CD14-positive monocyte (primary cell): ENCODE results near the gene NIN. TPM values are rescaled to one million over a fixed set of nuclear protein-coding genes. Genes with fewer than 3 reads are reported as not detected.
"Not testable (repeated sequence)": the region's sequence is repeated elsewhere in the genome, so short reads cannot be mapped to it uniquely, and the experiment has no call there.

Source experiments
- DNase-seq, 3 donors: peaks; one replicate each; pipeline ENCODE4 v3.0.0-alpha.2; 2011 to 2022
- H2AFZ ChIP-seq: 2 replicates; pipeline ENCODE4 v1.6.0; 2012; ENCODE audit warnings: mild to moderate bottlenecking, low read depth, low read length, inconsistent platforms; ENCODE audit not compliant: insufficient read depth, poor library complexity, severe bottlenecking
- H3K27ac ChIP-seq, 2 donors: 1 replicate in 1 of 2; 2 replicates in 1 of 2; pipeline ENCODE4 v1.5.1; 2012 to 2013; ENCODE audit warnings: low read length in 2 of 2, control low read depth in 1 of 2, inconsistent platforms in 1 of 2, low read depth in 1 of 2, mild to moderate bottlenecking in 1 of 2
- H3K27me3 ChIP-seq, 2 donors: one replicate each; pipeline versions ENCODE4 v1.6.0 to v1.6.1; 2011 to 2013; ENCODE audit warnings: low read length in 2 of 2; ENCODE audit not compliant: control insufficient read depth in 2 of 2, insufficient read depth in 2 of 2
- H3K36me3 ChIP-seq, 2 donors: replicated peaks in 1 of 2; 1 replicate in 1 of 2; 2 replicates in 1 of 2; pipeline versions ENCODE4 v1.5.1 to v1.6.1; 2012 to 2013; ENCODE audit warnings: low read length in 2 of 2, control low read depth in 1 of 2, inconsistent platforms in 1 of 2, mild to moderate bottlenecking in 1 of 2; ENCODE audit not compliant: insufficient read depth in 2 of 2, control insufficient read depth in 1 of 2
- H3K4me1 ChIP-seq, 2 donors: 1 replicate in 1 of 2; 2 replicates in 1 of 2; pipeline versions ENCODE4 v1.5.1 to v1.6.1; 2012 to 2013; ENCODE audit warnings: low read length in 2 of 2, control low read depth in 1 of 2, inconsistent platforms in 1 of 2, mild to moderate bottlenecking in 1 of 2, moderate library complexity in 1 of 2; ENCODE audit not compliant: insufficient read depth in 2 of 2, control insufficient read depth in 1 of 2
- H3K4me2 ChIP-seq: replicated peaks from 2 replicates; pipeline ENCODE3; 2012; ENCODE audit warnings: low read length, moderate library complexity, mild to moderate bottlenecking; ENCODE audit not compliant: poor library complexity, severe bottlenecking; ENCODE audit errors: extremely low read depth
- H3K4me3 ChIP-seq, 3 experiments: fragments of 200-600 bp in 1 of 3; sonication (generic) in 1 of 3; replicated peaks in 1 of 3; 1 replicate in 2 of 3; 2 replicates in 1 of 3; pipeline ENCODE4 v1.5.1; 2011 to 2013; ENCODE audit warnings: low read length in 3 of 3, mild to moderate bottlenecking in 3 of 3, control low read depth in 2 of 3, low read depth in 2 of 3, inconsistent platforms in 1 of 3, moderate library complexity in 1 of 3
- H3K79me2 ChIP-seq: 2 replicates; pipeline ENCODE4 v1.6.0; 2012; ENCODE audit warnings: mild to moderate bottlenecking, control low read depth, inconsistent platforms, low read length, moderate library complexity; ENCODE audit not compliant: insufficient read depth
- H3K9ac ChIP-seq: 2 replicates; pipeline ENCODE4 v1.6.0; 2017; ENCODE audit warnings: low read length, mild to moderate bottlenecking; ENCODE audit not compliant: insufficient read depth, poor library complexity, severe bottlenecking
- H3K9me3 ChIP-seq, 2 donors: replicated peaks in 1 of 2; 1 replicate in 1 of 2; 2 replicates in 1 of 2; pipeline versions ENCODE4 v1.5.1 to v1.6.1; 2012 to 2013; ENCODE audit warnings: low read length in 2 of 2, control low read depth in 1 of 2; ENCODE audit not compliant: control insufficient read depth in 1 of 2, insufficient read depth in 1 of 2
- H4K20me1 ChIP-seq: 2 replicates; pipeline ENCODE4 v1.6.0; 2012; ENCODE audit warnings: mild to moderate bottlenecking, low read length, control low read depth, moderate library complexity; ENCODE audit not compliant: insufficient read depth
- H3K27ac Mint-ChIP-seq, 7 donors: one replicate each; pipeline ENCODE4 v1.8.0; 2020; ENCODE audit warnings: mild to moderate bottlenecking in 7 of 7, mixed read lengths in 7 of 7, moderate library complexity in 6 of 7, inconsistent platforms in 2 of 7
- H3K27me3 Mint-ChIP-seq, 3 donors: one replicate each; pipeline ENCODE4 v1.8.0; 2021 to 2022; ENCODE audit warnings: low read depth in 3 of 3, mild to moderate bottlenecking in 3 of 3, mixed read lengths in 3 of 3, moderate library complexity in 3 of 3, inconsistent platforms in 1 of 3
- H3K36me3 Mint-ChIP-seq, 2 donors: one replicate each; pipeline ENCODE4 v1.8.0; 2020; ENCODE audit warnings: mixed read lengths in 2 of 2, inconsistent platforms in 1 of 2, mild to moderate bottlenecking in 1 of 2
- H3K4me1 Mint-ChIP-seq: one replicate; pipeline ENCODE4 v1.8.0; 2020; ENCODE audit warnings: mild to moderate bottlenecking, mixed read lengths
- H3K4me3 Mint-ChIP-seq, 2 donors: one replicate each; pipeline ENCODE4 v1.8.0; 2020; ENCODE audit warnings: mild to moderate bottlenecking in 2 of 2, mixed read lengths in 2 of 2, moderate library complexity in 1 of 2
- H3K9me3 Mint-ChIP-seq, 7 donors: one replicate each; pipeline ENCODE4 v1.8.0; 2020 to 2022; ENCODE audit warnings: mixed read lengths in 7 of 7, mild to moderate bottlenecking in 6 of 7, moderate library complexity in 6 of 7, inconsistent platforms in 2 of 7
- CTCF ChIP-seq: fragments of 200-600 bp; IDR thresholded peaks from one replicate; pipeline ENCODE4 v1.8.0; 2022; ENCODE audit warnings: antibody characterized with exemption, mild to moderate bottlenecking
- WGBS: methylation state at CpG from one replicate; pipeline ENCODE4 v1.1.5; 2013; ENCODE audit warnings: missing lambda C conversion rate; ENCODE audit not compliant: insufficient coverage; 5-methylcytosine and 5-hydroxymethylcytosine counted together
- intact Hi-C, 2 donors: fragments of 100-400 bp; cut with micrococcal nuclease; formaldehyde crosslinking; loops; one replicate each; pipeline versions ENCODE4 v1.15.0 to v1.15.1; 2023
- polyA plus RNA-seq, 3 donors: library from polyadenylated mRNA; depleted of rRNA in 1 of 3; unstranded in 2 of 3; stranded (reverse) in 1 of 3; fragments of 300-500 nt in 2 of 3; fragments of >200 nt in 1 of 3; fragmentation: Illumina TruSeq in 2 of 3; gene quantifications; 1 replicate in 2 of 3; 2 replicates in 1 of 3; pipeline ENCODE4 v1.2.3, GENCODE V29; 2012 to 2021

NIN gene
- polyA plus RNA-seq, 3 donors, result 15.3 to 29.1 (median 26.5) TPM

DNA sequence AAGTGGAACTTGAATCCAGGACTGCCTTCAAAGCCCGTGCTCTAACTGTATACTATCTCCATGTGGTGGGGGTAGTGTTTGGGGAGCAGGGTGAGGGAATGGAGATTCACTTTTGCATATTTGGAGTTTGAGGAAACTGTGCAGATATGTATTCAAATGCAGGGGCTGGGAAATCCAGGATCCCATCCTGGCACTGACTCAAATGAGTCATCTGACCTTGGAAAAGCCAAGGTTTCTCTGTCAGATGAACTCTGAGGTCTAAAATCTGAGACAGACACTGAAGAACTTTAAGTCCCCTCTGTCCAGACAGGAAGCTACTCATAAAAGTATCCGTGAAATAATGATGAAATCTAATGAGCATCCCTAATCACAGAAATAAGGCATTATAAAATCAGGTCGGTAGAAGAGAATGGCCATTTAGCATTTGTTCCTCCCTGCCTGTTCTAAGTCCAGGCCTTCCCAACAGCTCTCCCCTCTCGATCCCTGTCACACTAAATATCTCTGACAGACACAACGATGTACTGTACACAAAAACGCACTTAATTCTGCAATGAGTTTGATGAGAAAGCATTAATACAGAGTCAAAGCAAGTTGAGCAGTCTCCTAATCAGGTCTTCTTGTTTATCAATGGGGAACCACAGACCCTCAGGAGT lies 14.4 kb downstream of the NIN start:
- H3K27ac Mint-ChIP-seq, result peak overlapping the region in 6 of 7 donors; percentile 7 to 90 (median 64)
- Histone ChIP-seq H3K27me3 (no peaks in the 10 kb centered on the region), H3K36me3 (peaks cover 2 to 15% of the 10 kb centered on the region in 2 donors), H3K79me2 (peaks cover 89% of the 10 kb centered on the region), H3K9ac (no peak overlapping the region), H3K27ac (peak overlapping the region in 1 of 2 donors; percentile 39), H2AFZ (no peak overlapping the region), H3K9me3 (no peaks in the 10 kb centered on the region), H4K20me1 (peaks cover 10% of the 10 kb centered on the region), H3K4me1 (peaks cover 62 to 80% of the 10 kb centered on the region in 2 donors), H3K4me2 (no peak overlapping the region), H3K4me3 (no peak overlapping the region)
- no peak for TF ChIP-seq CTCF
- WGBS, result 52% methylated on average over 3 of the region's 6 CpGs
- peaks cover 72% of the 10 kb centered on the region for H3K4me1 Mint-ChIP-seq
- no peaks in the 10 kb centered on the region for H3K27me3 Mint-ChIP-seq
- H3K4me3 Mint-ChIP-seq, result no peak overlapping the region
- peak in 2 of 3 donors; percentile 20 to 64 for DNase-seq
- peaks cover 30 to 33% of the 10 kb centered on the region in 2 donors for H3K36me3 Mint-ChIP-seq
- intact Hi-C loops, result loop anchor here in 1 of 2 donors (10.0 kb wide), 1 partner anchor 108 kb away; no protein-coding TSS in a partner anchor
- H3K9me3 Mint-ChIP-seq, result peaks cover 0 to 6% (median 0%) of the 10 kb centered on the region in 7 donors

- H3K4me1 ChIP-seq, result peaks cover 59 to 78% of the 10 kb centered on the region in 2 donors
- not testable (repeated sequence) for H3K9me3 ChIP-seq, H3K9me3 Mint-ChIP-seq, H3K27me3 Mint-ChIP-seq, H3K4me2 ChIP-seq, H3K27me3 ChIP-seq, H3K4me3 Mint-ChIP-seq, H3K9ac ChIP-seq, H3K4me3 ChIP-seq, DNase-seq, H2AFZ ChIP-seq
- peaks cover 2 to 14% of the 10 kb centered on the region in 2 donors for H3K36me3 ChIP-seq
- Mint-ChIP-seq H3K36me3 (peaks cover 26 to 35% of the 10 kb centered on the region in 2 donors), H3K27ac (peak overlapping the region in 2 of 7 donors; percentile 89 to 94), H3K4me1 (peaks cover 66% of the 10 kb centered on the region)
- intact Hi-C loops, result loop anchor here in 1 of 2 donors (10.0 kb wide), 1 partner anchor 109 kb away; no protein-coding TSS in a partner anchor
- peak overlapping the region in 1 of 2 donors; percentile 39 for H3K27ac ChIP-seq
- peaks cover 10% of the 10 kb centered on the region for H4K20me1 ChIP-seq
- peaks cover 92% of the 10 kb centered on the region for H3K79me2 ChIP-seq
- 97% methylated on average over 3 of the region's 5 CpGs for WGBS
Observed at GRCh38 chr14:50815526-50815925, 15.4 kb downstream of the NIN start.

- H3K9me3 Mint-ChIP-seq, H3K27me3 Mint-ChIP-seq, H3K36me3 ChIP-seq, H2AFZ ChIP-seq, H3K4me3 ChIP-seq, H3K4me3 Mint-ChIP-seq, H3K9me3 ChIP-seq, H3K9ac ChIP-seq, H3K4me2 ChIP-seq, DNase-seq, H3K27me3 ChIP-seq: not testable (repeated sequence)
- peak overlapping the region in 5 of 7 donors; percentile 43 to 94 (median 89) for H3K27ac Mint-ChIP-seq
- no CpG with 5 or more reads among the region's 1 CpG for WGBS
- intact Hi-C loops, result loop anchor here in 1 of 2 donors (10.0 kb wide), 1 partner anchor 110 kb away; no protein-coding TSS in a partner anchor
- H3K4me1 ChIP-seq, result peaks cover 54 to 73% of the 10 kb centered on the region in 2 donors
- peaks cover 24 to 34% of the 10 kb centered on the region in 2 donors for H3K36me3 Mint-ChIP-seq
- peak overlapping the region in 1 of 2 donors; percentile 39 for H3K27ac ChIP-seq
- H3K4me1 Mint-ChIP-seq, result peaks cover 61% of the 10 kb centered on the region
- peaks cover 10% of the 10 kb centered on the region for H4K20me1 ChIP-seq
- H3K79me2 ChIP-seq, result peaks cover 92% of the 10 kb centered on the region
Observed at GRCh38 chr14:50815058-50815457, 15.9 kb downstream of the NIN start.
